HepG2 (cell line): ENCODE measurements around the gene VWA7. TPM values are rescaled to one million over a fixed set of nuclear protein-coding genes. Genes with fewer than 3 reads are reported as not detected.

Source experiments
- DMAP1 ChIP-seq: IDR thresholded peaks from 2 replicates; pipeline ENCODE4 v1.6.1; 2016
- ERF ChIP-seq: IDR thresholded peaks from 2 replicates; pipeline ENCODE4 v1.6.1; 2018; ENCODE audit warnings: missing biosample characterization, missing genetic modification reagents
- HDAC2 ChIP-seq: sonication (generic); formaldehyde crosslinking; IDR thresholded peaks from 2 replicates; pipeline ENCODE4 v1.4.0; 2020; ENCODE audit warnings: missing genetic modification reagents
- HMG20A ChIP-seq: IDR thresholded peaks from 2 replicates; pipeline ENCODE4 v1.6.1; 2016; ENCODE audit warnings: borderline replicate concordance
- JUNB ChIP-seq: sonication (generic); formaldehyde crosslinking; IDR thresholded peaks from 2 replicates; pipeline ENCODE4 v1.8.0; 2022; ENCODE audit warnings: missing genetic modification reagents, mild to moderate bottlenecking, borderline replicate concordance
- MED13 ChIP-seq: sonication (generic); formaldehyde crosslinking; IDR thresholded peaks from 2 replicates; pipeline ENCODE4 v1.5.0; 2020; ENCODE audit warnings: missing genetic modification reagents
- MTF2 ChIP-seq: sonication (generic); formaldehyde crosslinking; IDR thresholded peaks from 2 replicates; pipeline ENCODE4 v1.5.0; 2020; ENCODE audit warnings: missing genetic modification reagents, borderline replicate concordance
- NAIF1 ChIP-seq: sonication (generic); formaldehyde crosslinking; IDR thresholded peaks from 2 replicates; pipeline ENCODE4 v1.5.0; 2020; ENCODE audit warnings: mild to moderate bottlenecking, missing genetic modification reagents, borderline replicate concordance
- NCOA2 ChIP-seq: sonication (generic); formaldehyde crosslinking; IDR thresholded peaks from 2 replicates; pipeline ENCODE4 v1.8.0; 2022; ENCODE audit warnings: inconsistent platforms
- NFIC ChIP-seq: IDR thresholded peaks from 2 replicates; pipeline ENCODE4 v1.6.1; 2012; ENCODE audit warnings: mild to moderate bottlenecking, low read length, inconsistent platforms
- POLR2A ChIP-seq, 2 experiments: IDR thresholded peaks; 2 replicates each; pipeline ENCODE4 v1.6.1; 2011; ENCODE audit warnings: low read depth in 2 of 2, low read length in 2 of 2, mild to moderate bottlenecking in 1 of 2, moderate library complexity in 1 of 2; ENCODE audit not compliant: insufficient read depth in 1 of 2
- TFDP2 ChIP-seq: sonication (generic); formaldehyde crosslinking; IDR thresholded peaks from 2 replicates; pipeline ENCODE4 v1.4.0; 2020; ENCODE audit warnings: missing genetic modification reagents
- TGIF2 ChIP-seq: IDR thresholded peaks from 2 replicates; pipeline ENCODE4 v1.6.1; 2016; ENCODE audit warnings: control low read depth, missing compliant biosample characterization
- ZEB1 ChIP-seq: IDR thresholded peaks from 2 replicates; pipeline ENCODE4 v1.6.1; 2012; ENCODE audit warnings: mild to moderate bottlenecking, low read depth, inconsistent platforms; ENCODE audit not compliant: insufficient replicate concordance
- ZFP37 ChIP-seq: sonication (generic); formaldehyde crosslinking; IDR thresholded peaks from 2 replicates; pipeline ENCODE4 v1.4.0; 2020; ENCODE audit warnings: missing genetic modification reagents, borderline replicate concordance
- ZMYM3 ChIP-seq: sonication (generic); formaldehyde crosslinking; IDR thresholded peaks from 2 replicates; pipeline ENCODE4 v1.5.1; 2020; ENCODE audit warnings: mild to moderate bottlenecking, missing genetic modification reagents
- ZNF609 ChIP-seq: sonication (generic); formaldehyde crosslinking; IDR thresholded peaks from 2 replicates; pipeline ENCODE4 v1.4.0; 2020; ENCODE audit warnings: mild to moderate bottlenecking, missing genetic modification reagents, borderline replicate concordance
- ZNF770 ChIP-seq: sonication (generic); formaldehyde crosslinking; IDR thresholded peaks from 2 replicates; pipeline ENCODE4 v1.5.0; 2020; ENCODE audit warnings: mild to moderate bottlenecking, missing genetic modification reagents
- polyA plus RNA-seq, 8 experiments: library from polyadenylated mRNA; depleted of rRNA in 3 of 8; stranded (reverse) in 7 of 8; unstranded in 1 of 8; fragments of >200 nt; fragmentation: Illumina TruSeq in 4 of 8; extraction: Trizol in 4 of 8; gene quantifications; 2 replicates each; pipeline versions ENCODE4 v1.2.1 to v1.2.3, GENCODE V29; 2011 to 2016; ENCODE audit warnings: low read depth in 4 of 8, missing spikeins in 1 of 8, mixed read lengths in 1 of 8; ENCODE audit not compliant: insufficient read depth in 1 of 8
- total RNA-seq, 5 experiments: library from RNA; depleted of rRNA; stranded (reverse); fragments of >200 nt; fragmentation: Illumina TruSeq; extraction: Trizol; gene quantifications; 2 replicates each; pipeline ENCODE4 v1.2.3, GENCODE V29; 2016; ENCODE audit warnings: low read depth in 1 of 5

The VWA7 gene
- total and polyA plus RNA-seq, 2 of the 13 experiments (the other 11 are each of a cell fraction or from before 2014, with no cell fraction given): 0.86 to 3.3 TPM

GRCh38 chr6:31737315-31737990, 39.7 kb downstream of the VWA7 start (continued):
- TF ChIP-seq TFDP2 (no peak; the same call in none of the 2 replicates), TGIF2 (CRISPR knock-in tag) (peak; percentile 92), NAIF1 (CRISPR knock-in tag) (0 out of 2 replicates have a peak, but pooled peaks have one; percentile 53), MED13 (CRISPR knock-in tag) (peak; percentile 35; the same call in 1 of the 2 replicates), NFIC (no peak), ZNF609 (CRISPR knock-in tag) (peak; percentile 96), JUNB (CRISPR knock-in tag) (peak; percentile 71; the same call in 1 of the 2 replicates), DMAP1 (CRISPR knock-in tag) (peak; percentile 25), ZMYM3 (CRISPR knock-in tag) (peak; percentile 31; the same call in 1 of the 2 replicates), ZNF770 (CRISPR knock-in tag) (0 out of 2 replicates have a peak, but pooled peaks have one; percentile 12), ERF (CRISPR knock-in tag) (peak; percentile 84), ZEB1 (no peak), HMG20A (CRISPR knock-in tag) (peak; percentile 49; the same call in 1 of the 2 replicates), ZFP37 (CRISPR knock-in tag) (peak; percentile 66), MTF2 (CRISPR knock-in tag) (peak; percentile 18; the same call in 1 of the 2 replicates), NCOA2 (CRISPR knock-in tag) (peak; percentile 90), POLR2A (IDR thresholded peaks at IDR 0.05; ENCODE audit: insufficient read depth in 1 of 2, low read depth in 2 of 2, low read length in 2 of 2) (peak in 1 of 2 experiments; percentile 89; a peak in 2 of 4 replicates), HDAC2 (CRISPR knock-in tag) (peak; percentile 73; the same call in 1 of the 2 replicates)
